Neuronal stem cell (in vitro differentiated cells): ENCODE measurements around the gene ANKRD33B.

Source experiments
- DNase-seq: peaks from one replicate; pipeline ENCODE4 v3.0.0-alpha.2; 2013; ENCODE audit warnings: low spot score
- H2AFZ ChIP-seq: one replicate; pipeline ENCODE4 v1.6.1; 2013; ENCODE audit warnings: mild to moderate bottlenecking, low read length, inconsistent platforms
- H2AK5ac ChIP-seq: 2 replicates; pipeline ENCODE4 v1.6.1; 2013; ENCODE audit warnings: low read depth, mild to moderate bottlenecking, inconsistent platforms, low read length, moderate library complexity, mixed read lengths
- H2BK120ac ChIP-seq: 2 replicates; pipeline ENCODE4 v1.6.1; 2013; ENCODE audit warnings: low read depth, mild to moderate bottlenecking, inconsistent platforms, low read length, moderate library complexity, mixed read lengths
- H2BK12ac ChIP-seq: one replicate; pipeline ENCODE4 v1.6.1; 2013; ENCODE audit warnings: low read length, inconsistent platforms
- H2BK15ac ChIP-seq: 2 replicates; pipeline ENCODE4 v1.6.1; 2013; ENCODE audit warnings: mild to moderate bottlenecking, low read length, inconsistent platforms, mixed read lengths
- H2BK5ac ChIP-seq: one replicate; pipeline ENCODE4 v1.6.1; 2013; ENCODE audit warnings: inconsistent platforms, mild to moderate bottlenecking, low read length, moderate library complexity
- H3K14ac ChIP-seq: one replicate; pipeline ENCODE4 v1.6.1; 2013; ENCODE audit warnings: low read length, inconsistent platforms
- H3K18ac ChIP-seq: 2 replicates; pipeline ENCODE4 v1.6.1; 2013; ENCODE audit warnings: low read length, inconsistent platforms
- H3K23ac ChIP-seq: 2 replicates; pipeline ENCODE4 v1.6.1; 2013; ENCODE audit warnings: low read depth, mild to moderate bottlenecking, mixed read lengths, low read length, inconsistent platforms; ENCODE audit not compliant: poor library complexity
- H3K27ac ChIP-seq: replicated peaks from 3 replicates; pipeline ENCODE4 v1.5.1; 2013; ENCODE audit warnings: low read length, inconsistent platforms
- H3K27me3 ChIP-seq, 3 experiments: 2 replicates each; pipeline ENCODE4 v1.6.1; 2013; ENCODE audit warnings: low read length in 3 of 3, mild to moderate bottlenecking in 2 of 3, inconsistent platforms in 1 of 3, low read depth in 1 of 3, mixed read lengths in 1 of 3, moderate library complexity in 1 of 3; ENCODE audit not compliant: control insufficient read depth in 3 of 3, insufficient read depth in 3 of 3
- H3K36me3 ChIP-seq, 2 donors: replicated peaks in 1 of 2; 2 replicates each; pipeline ENCODE4 v1.6.1; 2013; ENCODE audit warnings: low read length in 2 of 2; ENCODE audit not compliant: control insufficient read depth in 2 of 2, insufficient read depth in 2 of 2
- H3K4ac ChIP-seq: 2 replicates; pipeline ENCODE4 v1.6.1; 2013; ENCODE audit warnings: inconsistent platforms, mild to moderate bottlenecking, low read length, moderate library complexity
- H3K4me1 ChIP-seq, 2 donors: 1 replicate in 1 of 2; 2 replicates in 1 of 2; pipeline ENCODE4 v1.6.1; 2013; ENCODE audit warnings: low read length in 2 of 2, low read depth in 1 of 2; ENCODE audit not compliant: control insufficient read depth in 2 of 2, insufficient read depth in 1 of 2
- H3K4me2 ChIP-seq: one replicate; pipeline ENCODE4 v1.6.1; 2013; ENCODE audit warnings: mild to moderate bottlenecking, low read length, inconsistent platforms; ENCODE audit not compliant: insufficient read depth, poor library complexity, severe bottlenecking
- H3K4me3 ChIP-seq, 2 donors: 2 replicates each; pipeline ENCODE4 v1.5.1; 2013; ENCODE audit warnings: low read length in 2 of 2, mild to moderate bottlenecking in 2 of 2, inconsistent platforms in 1 of 2, moderate library complexity in 1 of 2
- H3K79me1 ChIP-seq: one replicate; pipeline ENCODE4 v1.6.1; 2013; ENCODE audit warnings: low read depth, mild to moderate bottlenecking, inconsistent platforms, low read length, moderate library complexity
- H3K9ac ChIP-seq: one replicate; pipeline ENCODE4 v1.6.1; 2013; ENCODE audit warnings: mild to moderate bottlenecking, low read depth, low read length, inconsistent platforms; ENCODE audit not compliant: poor library complexity
- H3K9me3 ChIP-seq, 2 donors: replicated peaks in 1 of 2; 2 replicates each; pipeline versions ENCODE3 to v1.6.1; 2013; ENCODE audit warnings: low read length in 2 of 2, mild to moderate bottlenecking in 2 of 2, inconsistent platforms in 1 of 2, low read depth in 1 of 2, mixed read lengths in 1 of 2, moderate library complexity in 1 of 2; ENCODE audit not compliant: control insufficient read depth in 2 of 2, insufficient read depth in 1 of 2
- H4K8ac ChIP-seq: one replicate; pipeline ENCODE4 v1.6.1; 2013; ENCODE audit warnings: low read depth, mild to moderate bottlenecking, inconsistent platforms, low read length, moderate library complexity
- H4K91ac ChIP-seq: one replicate; pipeline ENCODE4 v1.6.1; 2013; ENCODE audit warnings: low read length, low read depth, mild to moderate bottlenecking, inconsistent platforms; ENCODE audit not compliant: poor library complexity
- WGBS, 2 donors: extraction: QIAGEN DNeasy Blood & Tissue Kit; methylation state at CpG; one replicate each; pipeline ENCODE4 v1.1.7; 2013; ENCODE audit warnings: missing lambda C conversion rate in 2 of 2, mixed read lengths in 1 of 2; ENCODE audit not compliant: insufficient read length in 2 of 2, insufficient replicate concordance in 1 of 2; ENCODE audit errors: extremely low coverage in 2 of 2; 5-methylcytosine and 5-hydroxymethylcytosine counted together

The ANKRD33B gene

DNA sequence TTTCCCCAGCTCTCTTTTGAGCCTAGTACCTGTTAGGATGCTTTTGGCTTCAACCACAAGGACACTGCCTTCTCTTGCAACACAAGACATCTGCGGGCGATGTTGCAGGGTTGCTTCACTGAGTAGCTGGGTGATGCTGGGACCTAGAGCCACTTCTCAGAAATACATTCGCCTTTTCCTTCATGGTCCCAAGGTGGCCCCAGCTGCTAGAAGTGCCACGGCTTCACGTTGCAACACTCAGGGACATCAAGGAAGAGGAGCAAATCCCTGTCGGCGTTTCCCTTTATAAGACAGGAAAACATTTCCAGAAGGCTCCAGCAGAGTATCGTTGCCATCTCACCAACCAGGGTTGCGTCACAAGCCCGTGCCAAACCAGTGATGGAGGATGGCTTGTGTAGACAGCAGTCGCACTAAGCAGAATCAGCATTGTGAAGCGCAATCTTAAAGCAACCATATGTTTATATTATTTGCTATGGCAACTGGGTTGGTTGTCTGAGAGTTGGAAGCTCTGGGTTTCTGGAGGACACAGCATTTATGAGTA lies 62.7 kb downstream of the ANKRD33B start:
- H4K91ac ChIP-seq: no peak overlapping the region
- DNase-seq: no peak
- peaks cover 0 to under 1% of the 10 kb centered on the region in 2 donors for H3K9me3 ChIP-seq
- H3K4me1 ChIP-seq: peaks cover 0 to 12% of the 10 kb centered on the region in 2 donors
- no peak overlapping the region for H3K23ac ChIP-seq
- no CpG with 5 or more reads among the region's 12 CpGs for WGBS, 2 donors
- no peak overlapping the region for H2AFZ ChIP-seq
- no peaks in the 10 kb centered on the region for H3K79me1 ChIP-seq
- no peak overlapping the region for H2BK120ac ChIP-seq
- H3K14ac ChIP-seq: no peak overlapping the region
- H3K9ac ChIP-seq: no peak overlapping the region
- H3K18ac ChIP-seq: no peak overlapping the region
- no peak overlapping the region for H3K4me3 ChIP-seq
- H3K4ac ChIP-seq: no peak overlapping the region
- H2BK15ac ChIP-seq: no peak overlapping the region
- no peak overlapping the region for H3K27ac ChIP-seq
- H3K27me3 ChIP-seq: no peaks in the 10 kb centered on the region
- no peaks in the 10 kb centered on the region for H3K36me3 ChIP-seq
- no peak overlapping the region for H3K4me2 ChIP-seq
- no peak overlapping the region for H2BK12ac ChIP-seq
- H4K8ac ChIP-seq: no peak overlapping the region
- H2AK5ac ChIP-seq: no peak overlapping the region
- H2BK5ac ChIP-seq: no peak overlapping the region

DNA sequence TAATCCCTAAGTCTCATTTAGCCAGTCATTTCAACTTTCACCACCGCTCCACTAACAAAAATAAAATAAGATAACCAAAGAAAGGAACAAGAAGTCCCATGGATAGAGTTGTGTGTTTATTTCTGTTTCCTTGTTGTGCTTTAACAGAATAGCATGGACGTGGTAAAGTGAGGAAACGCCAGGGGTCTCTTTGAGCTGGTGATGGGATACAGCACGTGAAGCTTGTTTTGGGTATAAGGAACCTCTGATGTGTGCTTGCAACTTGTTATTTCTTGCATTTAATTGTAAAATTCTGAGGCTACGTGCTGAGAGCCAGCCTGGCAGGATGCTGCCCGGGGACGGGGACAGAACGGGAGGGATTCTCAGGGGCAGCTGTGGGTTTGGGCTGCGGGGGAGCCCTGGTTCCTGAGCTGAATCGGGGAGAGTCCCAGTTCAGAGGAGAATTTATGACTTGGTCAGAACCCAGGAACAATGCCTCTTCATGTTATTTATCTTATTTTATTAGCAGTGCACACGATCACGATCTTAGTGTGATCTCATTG lies 63.4 kb downstream of the ANKRD33B start:
- Histone ChIP-seq H3K4me3 (peak overlapping the region in 1 of 2 donors; percentile 35), H3K4me2 (peak overlapping the region; percentile 58), H3K23ac (no peak overlapping the region), H2BK12ac (no peak overlapping the region), H2AK5ac (no peak overlapping the region), H2BK120ac (no peak overlapping the region), H3K9me3 (no peaks in the 10 kb centered on the region), H3K9ac (no peak overlapping the region), H3K14ac (no peak overlapping the region), H3K36me3 (no peaks in the 10 kb centered on the region), H4K91ac (no peak overlapping the region), H3K27ac (no peak overlapping the region), H3K4ac (no peak overlapping the region), H4K8ac (no peak overlapping the region), H3K4me1 (peaks cover 0 to 13% of the 10 kb centered on the region in 2 donors), H2AFZ (peak overlapping the region; percentile 69), H3K18ac (no peak overlapping the region), H2BK5ac (no peak overlapping the region), H3K79me1 (no peaks in the 10 kb centered on the region), H3K27me3 (no peaks in the 10 kb centered on the region), H2BK15ac (no peak overlapping the region)
- WGBS, 2 donors: no CpG with 5 or more reads among the region's 12 CpGs
- DNase-seq: no peak

DNA sequence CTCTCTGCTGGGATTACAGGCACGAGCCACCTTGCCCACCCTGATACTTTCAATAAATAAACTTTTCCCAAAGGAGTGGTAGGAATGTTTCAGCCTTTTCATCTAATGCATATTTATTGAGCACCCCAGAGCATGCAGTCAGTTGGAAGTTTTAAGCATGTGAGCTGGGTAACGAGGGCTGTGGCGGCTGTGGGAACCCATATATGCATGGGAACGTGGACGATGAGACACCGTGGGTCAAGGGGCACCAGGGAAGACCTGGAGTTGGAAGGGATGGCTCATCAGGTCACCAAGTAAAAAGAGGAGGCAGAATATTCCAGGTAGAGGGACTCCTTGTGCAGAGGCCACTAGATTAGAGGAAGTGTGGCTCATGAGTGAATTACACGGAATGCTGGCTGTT lies 64.7 kb downstream of the ANKRD33B start:
- no peak overlapping the region for H3K18ac ChIP-seq
- no peak overlapping the region for H3K4me2 ChIP-seq
- no CpG with 5 or more reads among the region's 7 CpGs for WGBS, 2 donors
- H3K4me1 ChIP-seq: peaks cover 0 to 6% of the 10 kb centered on the region in 2 donors
- H2AFZ ChIP-seq: no peak overlapping the region
- H3K23ac ChIP-seq: no peak overlapping the region
- no peak overlapping the region for H2BK12ac ChIP-seq
- peak overlapping the region; percentile 9 for H2AK5ac ChIP-seq
- H3K14ac ChIP-seq: no peak overlapping the region
- H3K4ac ChIP-seq: no peak overlapping the region
- no peak overlapping the region for H4K8ac ChIP-seq
- H3K27ac ChIP-seq: no peak overlapping the region
- no peak overlapping the region for H3K4me3 ChIP-seq
- no peaks in the 10 kb centered on the region for H3K36me3 ChIP-seq
- no peak overlapping the region for H2BK15ac ChIP-seq
- no peak overlapping the region for H2BK120ac ChIP-seq
- no peak overlapping the region for H2BK5ac ChIP-seq
- H4K91ac ChIP-seq: no peak overlapping the region
- H3K9me3 ChIP-seq: no peaks in the 10 kb centered on the region
- DNase-seq: no peak
- no peaks in the 10 kb centered on the region for H3K27me3 ChIP-seq
- no peak overlapping the region for H3K9ac ChIP-seq
- no peaks in the 10 kb centered on the region for H3K79me1 ChIP-seq

DNA sequence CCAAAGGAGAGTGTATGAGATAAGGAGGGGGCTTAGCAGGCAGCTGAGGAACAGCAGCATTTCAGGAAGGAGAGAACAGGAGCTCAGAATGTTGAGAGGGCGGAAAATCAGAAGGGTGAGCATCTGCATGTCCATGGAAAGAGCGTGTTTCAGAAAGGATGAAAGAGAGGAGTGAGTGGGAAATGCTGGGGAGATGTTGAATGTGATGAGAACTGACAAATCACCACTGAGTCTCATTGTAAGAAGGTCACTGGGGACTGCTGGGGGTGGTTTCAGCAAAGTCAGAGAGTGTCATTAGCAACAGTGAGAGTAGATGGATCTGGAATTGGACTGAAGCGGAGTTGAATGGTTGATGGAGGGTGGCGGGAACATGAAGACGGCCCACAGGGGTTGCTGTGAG lies 65.8 kb downstream of the ANKRD33B start:
- no peaks in the 10 kb centered on the region for H3K27me3 ChIP-seq
- H3K79me1 ChIP-seq: no peaks in the 10 kb centered on the region
- WGBS, 2 donors: no CpG with 5 or more reads among the region's 5 CpGs
- H3K4ac ChIP-seq: no peak overlapping the region
- no peak overlapping the region for H3K18ac ChIP-seq
- no peak overlapping the region for H3K27ac ChIP-seq
- no peak overlapping the region for H3K14ac ChIP-seq
- H3K4me2 ChIP-seq: no peak overlapping the region
- H4K91ac ChIP-seq: no peak overlapping the region
- no peak overlapping the region for H3K9ac ChIP-seq
- no peak overlapping the region for H4K8ac ChIP-seq
- H2BK15ac ChIP-seq: no peak overlapping the region
- no peak overlapping the region for H3K23ac ChIP-seq
- H3K4me3 ChIP-seq: no peak overlapping the region
- no peak overlapping the region for H2AFZ ChIP-seq
- H2BK12ac ChIP-seq: no peak overlapping the region
- H3K4me1 ChIP-seq: peaks cover 0 to 6% of the 10 kb centered on the region in 2 donors
- no peak overlapping the region for H2BK5ac ChIP-seq
- H2AK5ac ChIP-seq: no peak overlapping the region
- H2BK120ac ChIP-seq: no peak overlapping the region
- DNase-seq: no peak
- H3K36me3 ChIP-seq: no peaks in the 10 kb centered on the region
- H3K9me3 ChIP-seq: no peaks in the 10 kb centered on the region
